ENCODE data around the gene KLK4. TPM values are rescaled to one million over a fixed set of nuclear protein-coding genes. Genes with fewer than 3 reads are reported as not detected.
A peak's percentile ranks its signal among the peaks of the same experiment; 100 is the strongest.

The KLK4 gene
- total and polyA plus RNA-seq, 12 donors: not detected

GRCh38 chr19:50924586-50924985 lies 13.4 kb upstream of the KLK4 start:
- TF ChIP-seq CTCF (IDR thresholded peaks at IDR 0.05): no peak
- whole genome bisulfite sequencing, 2 donors: 55 to 59% methylated on average over 6 of the region's 6 CpGs
- intact Hi-C loops (cut with DNase I): loop anchor here in 4 of 10 donors (5.0 to 10.0 kb wide), 5 partner anchors 170 to 567 kb away; no protein-coding TSS in a partner anchor

GRCh38 chr19:50922317-50922853 lies 11.2 kb upstream of the KLK4 start:
- Histone ChIP-seq H3K4me1 (peaks cover 0 to 10% (median 0%) of the 10 kb centered on the region in 9 donors), H3K9me3 (no peaks in the 10 kb centered on the region), H3K27me3 (peaks cover 0 to 81% (median 56%) of the 10 kb centered on the region in 7 donors), H3K27ac (no peak overlapping the region), H3K4me3 (no peak overlapping the region), H3K36me3 (no peaks in the 10 kb centered on the region)
- ATAC-seq (peak; percentile 71 to 93 (median 88)), DNase-seq (peak; percentile 50 to 69)
- intact Hi-C loops (cut with DNase I): loop anchor here in 4 of 10 donors (5.0 to 10.0 kb wide), 5 partner anchors 172 to 565 kb away; no protein-coding TSS in a partner anchor
- WGBS, 2 donors: 27 to 33% methylated on average over 21 of the region's 21 CpGs
- TF ChIP-seq CTCF (IDR thresholded peaks at IDR 0.05): peak; percentile 64 to 88 (median 79)

More at GRCh38 chr19:50924586-50924985, 13.4 kb upstream of the KLK4 start:
- H3K27ac ChIP-seq: no peak overlapping the region
- DNase-seq: no peak
- no peak overlapping the region for H3K4me3 ChIP-seq
- peaks cover 0 to 10% (median 0%) of the 10 kb centered on the region in 9 donors for H3K4me1 ChIP-seq
- H3K36me3 ChIP-seq: no peaks in the 10 kb centered on the region
- H3K27me3 ChIP-seq: peaks cover 0 to 91% (median 51%) of the 10 kb centered on the region in 7 donors
- H3K9me3 ChIP-seq: no peaks in the 10 kb centered on the region
- ATAC-seq: no peak

- intact Hi-C loops (cut with DNase I): loop anchor here in 4 of 10 donors (5.0 to 10.0 kb wide), 5 partner anchors 173 to 564 kb away; no protein-coding TSS in a partner anchor
Observed at GRCh38 chr19:50921426-50922316, 10.5 kb upstream of the KLK4 start.

More at GRCh38 chr19:50921426-50922316, 10.5 kb upstream of the KLK4 start:
- no peaks in the 10 kb centered on the region for H3K36me3 ChIP-seq
- H3K4me1 ChIP-seq: peaks cover 0 to 10% (median 0%) of the 10 kb centered on the region in 9 donors
- WGBS, 2 donors: 6 to 7% methylated on average over 12 of the region's 12 CpGs
- no peak overlapping the region for H3K27ac ChIP-seq
- H3K27me3 ChIP-seq: peaks cover 0 to 79% (median 60%) of the 10 kb centered on the region in 7 donors
- H3K9me3 ChIP-seq: no peaks in the 10 kb centered on the region
- ATAC-seq (no peak), DNase-seq (no peak)
- no peak overlapping the region for H3K4me3 ChIP-seq
- TF ChIP-seq CTCF (IDR thresholded peaks at IDR 0.05): no peak
